Skeletal muscle satellite cell (primary cell): ENCODE data around the gene CDR2L.
"Not testable (repeated sequence)": the region's sequence is repeated elsewhere in the genome, so short reads cannot be mapped to it uniquely, and the experiment has no call there.

ENCODE experiments used
- H3K27me3 ChIP-seq: 2 replicates; pipeline ENCODE4 v1.7.0; 2013; ENCODE audit warnings: low read length; ENCODE audit not compliant: control insufficient read depth, insufficient read depth
- H3K36me3 ChIP-seq: 2 replicates; pipeline ENCODE4 v1.7.0; 2013; ENCODE audit warnings: mild to moderate bottlenecking, control low read depth, low read length; ENCODE audit not compliant: insufficient read depth
- H3K4me1 ChIP-seq: 2 replicates; pipeline ENCODE4 v1.7.0; 2013; ENCODE audit warnings: low read length; ENCODE audit not compliant: control insufficient read depth, insufficient read depth
- H3K4me2 ChIP-seq: 2 replicates; pipeline ENCODE4 v1.7.0; 2013; ENCODE audit warnings: mild to moderate bottlenecking, low read length
- H3K4me3 ChIP-seq: 2 replicates; pipeline ENCODE4 v1.7.0; 2013; ENCODE audit warnings: low read length
- H3K9ac ChIP-seq: 2 replicates; pipeline ENCODE4 v1.7.0; 2013; ENCODE audit warnings: mild to moderate bottlenecking, low read depth, low read length, moderate library complexity
- H3K9me3 ChIP-seq: replicated peaks from 2 replicates; pipeline ENCODE4 v1.7.0; 2013; ENCODE audit warnings: mild to moderate bottlenecking, control low read depth, low read length

Gene CDR2L

GRCh38 chr17:75020331-75021110 lies 33.1 kb downstream of the CDR2L start:
- peaks cover 32% of the 10 kb centered on the region for H3K36me3 ChIP-seq
- H3K27me3 ChIP-seq, result no peaks in the 10 kb centered on the region
- no peaks in the 10 kb centered on the region for H3K4me1 ChIP-seq

DNA sequence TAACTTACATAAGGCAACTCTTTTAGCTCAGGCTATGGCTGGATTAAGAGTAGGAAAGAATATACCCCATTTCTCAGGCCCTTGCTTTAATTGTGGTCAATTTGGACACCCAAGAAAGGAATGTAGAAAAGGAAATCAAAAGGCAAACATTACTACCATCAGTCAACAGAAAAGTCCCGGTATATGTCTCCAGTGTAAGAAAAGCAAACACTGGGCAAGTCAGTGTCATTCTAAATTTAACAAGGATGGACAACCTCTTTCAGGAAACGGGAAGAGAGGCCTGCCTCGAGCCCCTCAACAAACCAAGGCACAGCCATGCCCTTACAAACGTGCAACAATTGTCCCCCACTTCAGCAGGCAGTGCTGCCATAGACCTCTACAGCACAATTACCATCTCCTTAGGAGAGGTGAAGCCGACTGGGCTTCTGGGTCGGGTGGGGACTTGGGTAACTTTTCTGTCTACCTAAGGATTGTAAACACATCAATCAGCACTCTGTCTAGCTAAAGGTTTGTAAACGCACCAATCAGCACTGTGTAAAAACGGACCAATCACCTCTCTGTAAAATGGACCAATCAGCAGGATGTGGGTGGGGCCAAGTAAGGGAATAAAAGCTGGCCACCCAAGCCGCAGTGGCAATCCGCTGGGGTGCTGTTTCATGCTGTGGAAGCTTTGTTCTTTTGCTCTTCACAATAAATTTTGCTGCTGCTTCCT lies 37.4 kb downstream of the CDR2L start:
- H3K9me3 ChIP-seq, result no peaks in the 10 kb centered on the region
- no peaks in the 10 kb centered on the region for H3K4me1 ChIP-seq
- no peak overlapping the region for H3K9ac ChIP-seq
- H3K4me3 ChIP-seq, result no peak overlapping the region
- H3K36me3 ChIP-seq, result peaks cover 27% of the 10 kb centered on the region
- no peaks in the 10 kb centered on the region for H3K27me3 ChIP-seq
- no peak overlapping the region for H3K4me2 ChIP-seq

More at GRCh38 chr17:75020331-75021110, 33.1 kb downstream of the CDR2L start:
- no peaks in the 10 kb centered on the region for H3K9me3 ChIP-seq
- H3K9ac ChIP-seq, result no peak overlapping the region
- H3K4me2 ChIP-seq, result no peak overlapping the region
- no peak overlapping the region for H3K4me3 ChIP-seq

DNA sequence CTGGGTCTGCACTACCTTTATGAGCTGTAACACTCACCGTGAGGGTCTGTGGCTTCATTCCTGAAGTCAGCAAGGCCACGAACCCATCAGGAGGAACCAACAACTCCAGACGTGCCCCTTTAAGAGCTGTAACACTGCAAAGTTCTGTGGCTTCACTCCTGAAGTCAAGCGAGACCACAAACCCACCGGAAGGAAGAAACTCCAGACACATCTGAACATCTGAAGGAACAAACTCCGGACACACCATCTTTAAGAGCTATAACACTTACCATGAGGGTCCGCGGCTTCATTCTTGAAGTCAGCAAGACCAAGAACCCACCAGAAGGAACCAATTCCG lies 37.9 kb downstream of the CDR2L start:
- not testable (repeated sequence) for H3K9me3 ChIP-seq, H3K9ac ChIP-seq, H3K27me3 ChIP-seq, H3K4me2 ChIP-seq, H3K4me3 ChIP-seq, H3K4me1 ChIP-seq
- peaks cover 22% of the 10 kb centered on the region for H3K36me3 ChIP-seq

DNA sequence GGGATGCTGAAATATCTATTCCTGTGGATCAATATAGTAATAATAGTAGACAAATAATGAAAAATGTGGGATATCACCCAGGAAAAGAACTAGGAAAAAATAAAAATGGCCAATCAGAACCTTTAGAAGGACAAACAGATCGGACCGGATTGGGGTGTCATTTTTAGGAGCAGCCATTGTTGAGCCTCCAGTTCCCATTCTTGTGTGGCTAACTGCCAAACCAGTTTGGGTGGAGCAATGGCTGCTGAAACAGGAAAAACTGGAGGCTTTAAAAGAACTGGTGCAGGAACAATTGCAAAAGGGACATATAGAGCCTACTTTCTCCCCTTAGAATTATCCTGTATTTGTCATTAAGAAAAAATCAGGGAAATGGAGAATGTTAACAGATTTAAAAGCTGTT lies 39.2 kb downstream of the CDR2L start:
- not testable (repeated sequence) for H3K27me3 ChIP-seq, H3K36me3 ChIP-seq, H3K9me3 ChIP-seq, H3K9ac ChIP-seq, H3K4me3 ChIP-seq, H3K4me1 ChIP-seq, H3K4me2 ChIP-seq

- Histone ChIP-seq H3K9ac (no peak overlapping the region), H3K36me3 (no peaks in the 10 kb centered on the region), H3K27me3 (no peaks in the 10 kb centered on the region), H3K4me1 (peaks cover 16% of the 10 kb centered on the region), H3K4me2 (no peak overlapping the region), H3K4me3 (no peak overlapping the region), H3K9me3 (no peaks in the 10 kb centered on the region)
These were observed 42.7 kb downstream of the CDR2L start for GRCh38 chr17:75030161-75030560.

DNA sequence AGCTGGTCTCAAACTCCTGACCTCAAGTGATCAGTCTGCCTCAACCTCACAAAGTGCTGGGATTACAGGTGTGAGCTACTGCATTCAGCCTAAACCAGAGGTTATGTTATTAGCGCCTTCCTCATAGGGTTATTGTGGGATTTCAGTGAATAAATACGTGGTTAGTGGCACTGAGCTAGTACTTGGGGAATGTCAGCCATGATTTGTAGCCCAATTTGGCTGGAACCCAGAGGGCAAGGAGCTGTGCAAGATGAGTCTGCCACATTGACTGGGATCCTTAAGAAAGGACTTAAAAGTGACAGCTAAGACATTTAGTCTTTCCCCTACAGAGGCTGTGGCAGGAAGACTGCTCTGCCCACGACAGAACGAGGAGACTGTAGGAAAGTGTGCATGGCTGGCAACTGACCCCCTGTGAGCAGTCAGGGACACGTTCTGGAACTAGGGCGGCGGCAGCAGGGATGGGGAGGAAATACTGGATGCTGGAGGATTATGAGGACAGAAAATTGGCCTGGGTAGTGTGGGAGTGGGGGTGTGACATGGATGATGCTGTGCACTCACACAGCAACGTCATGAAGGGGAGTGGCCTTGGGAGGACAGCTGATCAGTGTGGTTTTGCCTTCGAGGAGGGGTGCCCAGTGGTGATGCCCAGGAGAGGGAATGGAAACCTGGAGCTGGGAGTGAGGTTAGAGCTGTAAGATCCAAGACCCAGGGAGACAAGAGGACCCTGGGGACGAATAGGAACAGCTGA lies 44.7 kb downstream of the CDR2L start:
- H3K4me1 ChIP-seq, result peaks cover 23% of the 10 kb centered on the region
- peak overlapping the region; percentile 80 for H3K4me3 ChIP-seq
- H3K4me2 ChIP-seq, result peak overlapping the region; percentile 83
- no peaks in the 10 kb centered on the region for H3K9me3 ChIP-seq
- peaks cover 4% of the 10 kb centered on the region for H3K36me3 ChIP-seq
- H3K27me3 ChIP-seq, result no peaks in the 10 kb centered on the region
- H3K9ac ChIP-seq, result peak overlapping the region; percentile 24

- Histone ChIP-seq H3K9ac (peak overlapping the region; percentile 68), H3K9me3 (no peaks in the 10 kb centered on the region), H3K4me2 (peak overlapping the region; percentile 83), H3K4me3 (peak overlapping the region; percentile 80), H3K4me1 (peaks cover 23% of the 10 kb centered on the region), H3K27me3 (no peaks in the 10 kb centered on the region), H3K36me3 (peaks cover 4% of the 10 kb centered on the region)
These were observed 45.4 kb downstream of the CDR2L start for GRCh38 chr17:75032720-75033280.

DNA sequence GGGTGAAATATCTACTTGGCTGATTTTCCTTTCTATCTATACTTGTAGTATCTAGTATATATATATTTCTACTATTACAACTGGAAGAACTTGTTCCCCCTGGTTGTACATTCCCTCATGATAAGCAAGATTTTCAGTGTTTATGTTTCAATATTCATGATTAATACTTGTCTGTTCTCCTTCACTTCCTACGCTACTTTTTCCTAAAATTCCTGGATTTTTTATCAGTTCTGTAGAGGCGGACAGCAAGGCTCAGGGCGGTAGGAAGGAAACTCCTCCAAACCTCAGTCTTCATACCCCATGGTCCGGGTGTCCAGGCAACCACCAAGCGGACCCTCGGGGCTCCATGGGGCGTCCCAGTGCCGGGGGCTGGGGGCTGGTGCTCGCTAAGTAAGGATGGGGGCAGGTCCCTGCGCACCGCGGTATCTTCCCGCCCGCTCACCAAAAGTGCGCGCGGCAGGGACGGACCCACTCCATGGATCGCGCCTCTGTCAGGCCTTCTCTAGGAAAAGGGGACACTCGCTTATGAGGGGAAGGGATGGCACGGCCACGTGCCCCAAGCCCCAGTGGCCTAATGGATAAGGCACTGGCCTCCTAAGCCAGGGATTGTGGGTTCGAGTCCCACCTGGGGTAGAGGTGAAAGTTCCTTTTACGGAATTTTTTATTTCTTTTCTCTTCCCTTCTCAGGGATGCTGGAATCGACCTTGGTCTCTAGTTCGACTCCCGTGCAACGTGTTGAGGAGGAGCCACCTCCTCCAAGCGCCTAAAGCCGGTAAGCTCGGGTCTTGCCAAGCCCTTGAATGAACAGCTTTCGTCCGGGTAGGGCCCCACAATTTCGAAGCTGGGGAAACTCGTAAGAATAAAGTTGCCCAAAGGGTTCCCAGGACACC lies 46.2 kb downstream of the CDR2L start:
- Histone ChIP-seq H3K4me2 (peak overlapping the region; percentile 83), H3K36me3 (peaks cover 8% of the 10 kb centered on the region), H3K9ac (peak overlapping the region; percentile 68), H3K27me3 (no peaks in the 10 kb centered on the region), H3K4me3 (peak overlapping the region; percentile 89), H3K9me3 (no peaks in the 10 kb centered on the region), H3K4me1 (peaks cover 23% of the 10 kb centered on the region)

- Histone ChIP-seq H3K4me3 (peak overlapping the region; percentile 89), H3K4me1 (peaks cover 23% of the 10 kb centered on the region)
These were observed 46.9 kb downstream of the CDR2L start for GRCh38 chr17:75034236-75034908.

DNA sequence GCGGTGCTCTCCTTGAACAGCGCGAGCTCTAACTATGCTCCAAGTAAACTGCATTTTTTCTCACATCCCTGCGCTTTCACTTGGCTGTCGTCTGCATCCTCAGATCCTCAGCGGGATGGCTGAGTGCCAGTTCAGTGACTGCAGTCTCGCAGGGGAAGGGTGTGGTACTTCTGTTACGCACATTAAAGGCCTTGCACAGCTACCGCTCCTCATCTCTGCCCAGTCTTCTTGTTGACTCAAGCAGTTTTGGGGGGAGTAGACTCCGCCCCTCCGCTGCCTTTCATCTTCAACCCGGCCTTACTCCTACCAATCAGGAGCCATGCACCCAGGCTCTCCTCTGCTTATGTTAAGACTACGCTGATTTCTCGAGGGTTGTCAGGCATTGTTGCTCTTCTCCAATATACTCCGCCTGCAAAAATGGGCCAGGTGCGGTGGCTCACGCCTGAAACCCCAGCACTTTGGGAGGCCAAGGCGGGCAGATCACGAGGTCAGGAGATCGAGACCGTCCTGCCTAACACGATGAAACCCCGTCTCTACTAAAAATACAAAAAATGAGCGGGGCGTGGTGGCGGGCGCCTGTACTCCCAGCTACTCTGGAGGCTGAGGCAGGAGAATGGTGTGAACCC lies 49.3 kb downstream of the CDR2L start:
- H3K36me3 ChIP-seq, result peaks cover 37% of the 10 kb centered on the region
- H3K9ac ChIP-seq, result no peak overlapping the region
- peaks cover 23% of the 10 kb centered on the region for H3K4me1 ChIP-seq
- no peak overlapping the region for H3K4me2 ChIP-seq
- no peaks in the 10 kb centered on the region for H3K9me3 ChIP-seq
- H3K27me3 ChIP-seq, result no peaks in the 10 kb centered on the region
- no peak overlapping the region for H3K4me3 ChIP-seq

More at GRCh38 chr17:75034236-75034908, 46.9 kb downstream of the CDR2L start:
- peaks cover 16% of the 10 kb centered on the region for H3K36me3 ChIP-seq
- peak overlapping the region; percentile 95 for H3K9ac ChIP-seq
- H3K4me2 ChIP-seq, result peak overlapping the region; percentile 83
- H3K9me3 ChIP-seq, result no peaks in the 10 kb centered on the region
- H3K27me3 ChIP-seq, result no peaks in the 10 kb centered on the region
